GM12892 (cell line): ENCODE data around the gene PRIM2.
"Not testable (repeated sequence)": the region's sequence is repeated elsewhere in the genome, so short reads cannot be mapped to it uniquely, and the experiment has no call there.

Experiments
- DNase-seq: peaks from one replicate; pipeline ENCODE4 v3.0.0; 2011; ENCODE audit not compliant: insufficient read length
- FAIRE-seq: peaks from 2 replicates; lab custom pipeline; 2011; peaks lifted over from hg19 to GRCh38; lab: Jason Lieb, UNC
- POLR2A ChIP-seq: IDR thresholded peaks from 2 replicates; pipeline ENCODE4 v1.6.1; 2011; ENCODE audit warnings: low read depth, low read length, control low read depth
- POLR2AphosphoS5 ChIP-seq: IDR thresholded peaks from 2 replicates; pipeline ENCODE4 v1.6.1; 2011; ENCODE audit warnings: low read depth, low read length, control low read depth
- TAF1 ChIP-seq: IDR thresholded peaks from 2 replicates; pipeline ENCODE4 v1.6.1; 2011; ENCODE audit warnings: low read depth, mild to moderate bottlenecking, control low read depth, low read length, borderline replicate concordance

Gene PRIM2

GRCh38 chr6:57312004-57312345 lies 5.5 kb upstream of the PRIM2 start:
- TF ChIP-seq POLR2AphosphoS5 (no peak), POLR2A (no peak), TAF1 (no peak)
- FAIRE-seq, result no peak
- DNase-seq, result no peak

- no peak for TF ChIP-seq POLR2A
- no peak for TF ChIP-seq TAF1
- TF ChIP-seq POLR2AphosphoS5, result no peak
- FAIRE-seq (no peak), DNase-seq (no peak)
These were observed 4.4 kb upstream of the PRIM2 start for GRCh38 chr6:57313009-57313408.

- TF ChIP-seq TAF1 (no peak), POLR2A (no peak), POLR2AphosphoS5 (no peak)
- FAIRE-seq (no peak), DNase-seq (no peak)
These were observed 3.5 kb upstream of the PRIM2 start for GRCh38 chr6:57313711-57314471.

- TF ChIP-seq TAF1 (no peak), POLR2A (no peak), POLR2AphosphoS5 (no peak)
- DNase-seq (no peak), FAIRE-seq (no peak)
These were observed 2.3 kb upstream of the PRIM2 start for GRCh38 chr6:57315111-57315510.

GRCh38 chr6:57315851-57316250 lies 1.6 kb upstream of the PRIM2 start:
- FAIRE-seq (no peak), DNase-seq (no peak)
- TF ChIP-seq TAF1, result no peak
- TF ChIP-seq POLR2A, result no peak
- TF ChIP-seq POLR2AphosphoS5, result no peak

GRCh38 chr6:57316581-57317059 lies 810 bp upstream of the PRIM2 start:
- DNase-seq (peak; percentile 52), FAIRE-seq (peak; percentile 90)
- TF ChIP-seq POLR2A (peak; percentile 28; the same call in 1 of the 2 replicates), TAF1 (no peak), POLR2AphosphoS5 (no peak)

- FAIRE-seq (no peak), DNase-seq (no peak)
- TF ChIP-seq POLR2AphosphoS5 (no peak), TAF1 (no peak), POLR2A (no peak)
These were observed 7.1 kb downstream of the PRIM2 start for GRCh38 chr6:57324538-57324937.

- TF ChIP-seq POLR2AphosphoS5 (no peak), TAF1 (no peak), POLR2A (no peak)
- DNase-seq (no peak), FAIRE-seq (no peak)
These were observed 9.9 kb downstream of the PRIM2 start for GRCh38 chr6:57327311-57327710.

GRCh38 chr6:57328074-57328473 lies 10.6 kb downstream of the PRIM2 start:
- TF ChIP-seq TAF1 (no peak), POLR2AphosphoS5 (no peak), POLR2A (no peak)
- FAIRE-seq, result no peak

GRCh38 chr6:57329933-57330332 lies 12.5 kb downstream of the PRIM2 start:
- DNase-seq, result no peak
- no peak for FAIRE-seq
- TF ChIP-seq POLR2A, result no peak
- TF ChIP-seq POLR2AphosphoS5, result no peak
- no peak for TF ChIP-seq TAF1

More at GRCh38 chr6:57328074-57328473, 10.6 kb downstream of the PRIM2 start:
- no peak for DNase-seq

- no peak for TF ChIP-seq POLR2A
- TF ChIP-seq TAF1, result no peak
- TF ChIP-seq POLR2AphosphoS5, result no peak
- FAIRE-seq (no peak), DNase-seq (no peak)
These were observed 24.8 kb downstream of the PRIM2 start for GRCh38 chr6:57342148-57342669.

GRCh38 chr6:57343342-57343741 lies 25.9 kb downstream of the PRIM2 start:
- DNase-seq, FAIRE-seq: not testable (repeated sequence)

- not testable (repeated sequence) for FAIRE-seq, DNase-seq
These were observed 29.3 kb downstream of the PRIM2 start for GRCh38 chr6:57346715-57347114.

GRCh38 chr6:57347597-57347996 lies 30.2 kb downstream of the PRIM2 start:
- FAIRE-seq, DNase-seq: not testable (repeated sequence)

GRCh38 chr6:57350443-57350842 lies 33.0 kb downstream of the PRIM2 start:
- not testable (repeated sequence) for DNase-seq, FAIRE-seq

- DNase-seq, FAIRE-seq: not testable (repeated sequence)
These were observed 35.2 kb downstream of the PRIM2 start for GRCh38 chr6:57352596-57352995.

- FAIRE-seq, DNase-seq: not testable (repeated sequence)
These were observed 40.9 kb downstream of the PRIM2 start for GRCh38 chr6:57358319-57358718.

- FAIRE-seq, DNase-seq: not testable (repeated sequence)
These were observed 42.3 kb downstream of the PRIM2 start for GRCh38 chr6:57359766-57360165.
